ENCODE data around the gene ACP1.

DNA sequence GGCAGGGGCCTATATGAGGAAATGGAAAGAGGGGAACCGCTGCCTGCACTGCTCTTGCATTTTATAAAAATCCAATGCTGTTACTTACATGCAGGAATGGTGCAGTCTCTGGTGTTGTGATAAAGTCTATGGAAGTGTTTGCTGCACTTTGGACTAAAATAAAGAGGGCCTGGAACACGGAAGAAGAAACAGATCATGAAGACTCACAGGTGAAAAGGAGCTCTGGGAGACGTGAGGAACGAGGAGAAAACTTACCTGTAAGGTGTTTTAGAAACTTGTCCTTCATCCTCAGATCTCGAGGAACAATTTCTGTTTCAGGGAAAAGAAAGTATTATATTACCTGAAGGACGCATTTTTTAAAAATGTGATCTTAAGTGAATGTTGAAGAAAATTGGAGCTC is 21.3 kb downstream of the ACP1 start:
- TF ChIP-seq CTCF (conservative IDR thresholded peaks at IDR 0.05; ENCODE audit: low read depth in 2 of 2) (no peak), EZH2phosphoT487 (IDR thresholded peaks at IDR 0.05; ENCODE audit: unreplicated experiment) (no peak), ETS1 (IDR thresholded peaks at IDR 0.05) (no peak), POLR2AphosphoS5 (IDR thresholded peaks at IDR 0.05; ENCODE audit: low read depth) (no peak), CREB1 (CRISPR knock-in tag; IDR thresholded peaks at IDR 0.05; ENCODE audit: low read depth) (no peak), EZH2 (IDR thresholded peaks at IDR 0.05; ENCODE audit: low read depth, unreplicated experiment) (no peak), ZNF331 (CRISPR knock-in tag; IDR thresholded peaks at IDR 0.05; ENCODE audit: low read depth) (no peak), JUNB (IDR thresholded peaks at IDR 0.05; ENCODE audit: unreplicated experiment) (no peak), ZNF462 (CRISPR knock-in tag; IDR thresholded peaks at IDR 0.05) (no peak)

Measured in GM23338 (cell line).